Tibial artery (tissue), 4 donors: ENCODE data around the gene CTSD.
A peak's percentile ranks its signal among the peaks of the same experiment; 100 is the strongest.

ENCODE experiments used
- DNase-seq, 2 donors: peaks; one replicate each; pipeline ENCODE4 v3.0.0-alpha.2; 2019
- H3K27ac ChIP-seq, 2 donors: fragments of 200-600 bp; sonication (generic) in 1 of 2; 1 replicate in 1 of 2; 2 replicates in 1 of 2; pipeline ENCODE4 v1.5.1; 2018 to 2019; ENCODE audit warnings: mild to moderate bottlenecking in 1 of 2
- H3K27me3 ChIP-seq, 2 donors: fragments of 200-600 bp; sonication (generic) in 1 of 2; one replicate each; pipeline versions ENCODE4 v1.5.1 to v1.6.0; 2016 to 2019
- H3K36me3 ChIP-seq, 3 donors: fragments of 200-600 bp; sonication (generic) in 2 of 3; one replicate each; pipeline ENCODE4 v1.5.1; 2016 to 2019; ENCODE audit warnings: mild to moderate bottlenecking in 2 of 3
- H3K4me1 ChIP-seq, 4 donors: fragments of 200-600 bp; sonication (generic) in 2 of 4; 1 replicate in 3 of 4; 2 replicates in 1 of 4; pipeline ENCODE4 v1.5.1; 2016 to 2019
- H3K4me3 ChIP-seq, 2 donors: fragments of 200-600 bp; sonication (generic) in 1 of 2; 1 replicate in 1 of 2; 2 replicates in 1 of 2; pipeline ENCODE4 v1.5.1; 2018 to 2019; ENCODE audit warnings: mild to moderate bottlenecking in 2 of 2
- H3K9me3 ChIP-seq, 3 donors: fragments of 200-600 bp; sonication (generic) in 1 of 3; one replicate each; pipeline ENCODE4 v1.5.1; 2016 to 2019
- CTCF ChIP-seq, 2 experiments: fragments of 200-600 bp in 1 of 2; fragments of 450-650 bp in 1 of 2; IDR thresholded peaks; one replicate each; pipeline ENCODE4 v1.5.1; 2017 to 2019; ENCODE audit warnings: antibody characterized with exemption in 2 of 2, mild to moderate bottlenecking in 1 of 2, moderate library complexity in 1 of 2
- intact Hi-C: fragments of 100-400 bp; cut with DNase I; formaldehyde crosslinking; loops from one replicate; pipeline ENCODE4 v1.15.0; 2023; ENCODE audit warnings: low total_unique reads

The CTSD gene

DNA sequence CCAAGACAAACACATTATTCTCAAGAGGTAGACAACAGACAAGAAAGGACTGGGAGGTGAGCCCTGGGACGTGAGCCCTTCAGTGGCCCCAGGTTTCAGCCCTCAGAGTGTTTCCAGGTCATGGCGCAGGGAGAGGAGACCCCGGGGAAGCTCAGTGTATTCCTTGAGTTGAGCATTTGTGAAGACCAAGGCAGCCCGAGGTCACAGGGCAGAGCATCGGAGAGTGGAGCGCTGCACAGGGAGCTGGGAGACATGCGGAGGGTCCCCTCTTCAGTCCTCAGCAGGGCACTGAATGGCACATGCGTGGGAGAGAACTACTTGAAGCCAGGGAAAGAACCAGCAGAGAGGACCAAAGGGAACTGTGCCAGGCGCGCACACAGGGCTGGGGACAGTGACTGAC, 55.0 kb downstream of the CTSD start:
- H3K27me3 ChIP-seq: no peaks in the 10 kb centered on the region
- no peaks in the 10 kb centered on the region for H3K36me3 ChIP-seq
- intact Hi-C loops: no loop called here
- peaks cover 0 to 6% (median 3%) of the 10 kb centered on the region in 3 donors for H3K9me3 ChIP-seq
- no peak overlapping the region for H3K27ac ChIP-seq
- TF ChIP-seq CTCF (IDR thresholded peaks at IDR 0.05): no peak
- peaks cover 0 to 13% (median 7%) of the 10 kb centered on the region in 4 donors for H3K4me1 ChIP-seq
- DNase-seq: peak in 1 of 2 donors; percentile 38
- H3K4me3 ChIP-seq: no peak overlapping the region

DNA sequence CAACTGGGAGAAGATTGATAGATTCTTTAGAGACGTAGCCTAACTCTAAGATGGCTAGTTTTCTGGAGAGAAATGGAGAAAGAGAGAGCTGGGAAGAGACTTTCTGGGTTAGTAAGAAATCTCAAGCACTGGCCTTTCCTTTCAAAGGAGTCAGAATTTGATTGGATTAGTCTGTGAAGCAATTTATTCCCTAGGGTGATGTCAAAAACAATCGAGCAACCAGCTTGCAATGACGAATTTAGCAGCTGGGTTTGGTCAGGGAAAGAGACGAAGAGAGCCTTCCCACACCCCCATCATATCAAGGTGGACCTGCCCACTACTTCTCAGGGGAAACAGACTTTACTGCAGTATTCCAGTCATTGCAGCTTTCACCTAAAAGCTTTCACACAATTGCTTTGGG, 56.0 kb downstream of the CTSD start:
- Histone ChIP-seq H3K4me1 (peaks cover 0 to 13% (median 7%) of the 10 kb centered on the region in 4 donors), H3K27ac (no peak overlapping the region), H3K27me3 (no peaks in the 10 kb centered on the region), H3K4me3 (no peak overlapping the region), H3K9me3 (peaks cover 0 to 6% (median 3%) of the 10 kb centered on the region in 3 donors), H3K36me3 (no peaks in the 10 kb centered on the region)
- TF ChIP-seq CTCF (IDR thresholded peaks at IDR 0.05): no peak
- no peak for DNase-seq
- intact Hi-C loops: no loop called here

- Histone ChIP-seq H3K27ac (no peak overlapping the region), H3K4me3 (no peak overlapping the region), H3K9me3 (peaks cover 0 to 6% (median 3%) of the 10 kb centered on the region in 3 donors), H3K27me3 (no peaks in the 10 kb centered on the region), H3K36me3 (no peaks in the 10 kb centered on the region), H3K4me1 (peaks cover 0 to 13% (median 7%) of the 10 kb centered on the region in 4 donors)
- peak in 1 of 2 experiments; percentile 9 for TF ChIP-seq CTCF (IDR thresholded peaks at IDR 0.05)
- DNase-seq: no peak
- intact Hi-C loops: no loop called here
Observed at GRCh38 chr11:1706634-1707400, 56.9 kb downstream of the CTSD start.

DNA sequence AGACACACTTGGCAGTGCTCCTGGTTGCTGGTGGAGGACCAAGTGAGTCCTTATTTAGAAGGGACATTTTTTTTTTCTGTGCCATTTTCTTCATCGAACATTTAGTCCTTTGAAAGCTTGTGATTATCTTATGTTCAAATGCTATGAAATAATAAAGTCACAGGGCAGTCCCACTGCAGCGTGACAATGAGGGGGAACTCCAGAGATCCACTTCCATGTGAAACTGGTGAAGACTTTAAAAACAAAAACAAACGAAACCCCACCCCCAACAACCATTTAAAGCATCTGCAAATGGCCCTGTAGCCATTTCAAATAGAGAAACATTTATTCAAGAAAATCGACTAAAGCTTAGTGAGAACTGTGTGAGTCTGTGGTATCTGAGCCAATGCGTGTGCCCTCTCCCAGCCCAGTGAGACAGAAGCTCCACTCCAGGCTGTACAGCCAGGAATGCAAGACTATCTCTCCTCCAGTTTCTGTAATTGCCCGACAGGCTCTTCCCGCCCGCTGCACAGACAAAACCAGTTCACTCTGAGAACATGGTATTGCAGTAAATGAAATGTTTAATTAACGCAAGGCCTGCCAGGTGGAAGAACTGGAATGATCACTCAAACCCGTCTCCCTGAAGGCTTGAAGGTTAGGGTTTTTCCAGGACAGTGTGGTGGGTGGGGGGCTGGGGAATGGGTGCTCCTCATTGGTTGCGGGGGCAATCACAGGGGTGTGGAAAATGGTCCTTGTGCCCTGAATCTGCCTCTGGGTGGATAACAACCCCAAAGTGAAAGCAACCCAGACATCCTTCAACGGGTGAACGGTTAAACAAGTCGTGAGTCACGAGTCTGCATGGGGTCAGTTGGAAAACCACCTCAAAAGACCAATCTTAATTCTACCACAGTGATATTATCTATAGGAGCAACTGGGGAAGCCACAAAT, 58.3 kb downstream of the CTSD start:
- Histone ChIP-seq H3K36me3 (no peaks in the 10 kb centered on the region), H3K9me3 (no peaks in the 10 kb centered on the region), H3K4me3 (no peak overlapping the region), H3K4me1 (peaks cover 0 to 13% (median 7%) of the 10 kb centered on the region in 4 donors), H3K27me3 (no peaks in the 10 kb centered on the region), H3K27ac (no peak overlapping the region)
- intact Hi-C loops: no loop called here
- no peak for TF ChIP-seq CTCF (IDR thresholded peaks at IDR 0.05)
- DNase-seq: no peak

DNA sequence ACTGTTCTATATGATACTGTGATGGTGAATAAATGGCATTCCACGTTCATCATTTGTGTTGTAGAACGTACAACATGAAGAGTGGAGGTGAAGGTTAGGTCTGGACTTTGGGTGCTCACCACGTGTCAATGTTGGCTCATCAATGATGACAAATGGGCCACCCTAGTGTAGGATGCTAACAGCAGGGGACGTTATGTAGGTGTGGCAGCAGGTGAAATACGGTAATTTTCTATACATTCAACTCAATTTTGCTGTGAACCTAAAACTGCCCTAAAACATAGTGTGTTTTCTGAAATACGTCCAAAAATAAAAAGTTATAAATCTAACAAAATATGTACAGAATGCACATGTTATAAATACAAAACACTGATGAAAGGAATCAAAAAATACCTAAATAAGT, 60.6 kb downstream of the CTSD start:
- Histone ChIP-seq H3K9me3 (no peaks in the 10 kb centered on the region), H3K4me1 (peaks cover 0 to 13% (median 7%) of the 10 kb centered on the region in 4 donors), H3K27me3 (peaks cover 0 to 9% of the 10 kb centered on the region in 2 donors), H3K27ac (no peak overlapping the region), H3K4me3 (no peak overlapping the region), H3K36me3 (no peaks in the 10 kb centered on the region)
- no peak for DNase-seq
- TF ChIP-seq CTCF (IDR thresholded peaks at IDR 0.05): no peak
- intact Hi-C loops: no loop called here
